Esophagus mucosa (tissue), 1 donor: Measurements from ENCODE around the gene DDX1. TPM values are rescaled to one million over a fixed set of nuclear protein-coding genes. Genes with fewer than 3 reads are reported as not detected.

Experiments used
- ATAC-seq: fragments of 200-7000 bp; cut with Tn5 transposase; one replicate; pipeline ENCODE4 v1.9.1; 2020
- total RNA-seq: library from RNA; stranded (reverse); gene quantifications from one replicate; pipeline ENCODE4 v1.2.4, GENCODE V29; 2023
- donor health status: DM: yes; HTN: yes; CAD: no.

Gene DDX1
- total RNA-seq, 1 donor from 2014 or later, result 63.5 TPM

DNA sequence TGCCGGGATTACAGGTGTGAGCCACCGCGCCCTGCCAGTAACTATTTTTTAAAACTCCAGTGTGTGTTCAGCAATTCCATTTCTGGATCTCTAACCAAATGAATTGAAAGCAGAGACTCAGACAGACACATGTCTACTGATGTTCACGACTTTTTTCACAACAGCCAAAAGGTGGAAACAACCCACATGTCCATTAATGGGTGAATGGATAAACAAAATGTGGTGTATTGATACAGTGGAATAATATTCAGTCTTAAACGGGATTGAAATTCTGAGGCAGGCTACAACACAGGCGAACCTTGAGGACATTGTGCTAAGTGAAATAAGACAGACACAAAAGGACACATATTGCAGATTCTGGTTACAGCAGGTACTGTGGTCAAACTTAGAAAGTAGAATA lies 55.0 kb downstream of the DDX1 start:
- no peak for ATAC-seq

DNA sequence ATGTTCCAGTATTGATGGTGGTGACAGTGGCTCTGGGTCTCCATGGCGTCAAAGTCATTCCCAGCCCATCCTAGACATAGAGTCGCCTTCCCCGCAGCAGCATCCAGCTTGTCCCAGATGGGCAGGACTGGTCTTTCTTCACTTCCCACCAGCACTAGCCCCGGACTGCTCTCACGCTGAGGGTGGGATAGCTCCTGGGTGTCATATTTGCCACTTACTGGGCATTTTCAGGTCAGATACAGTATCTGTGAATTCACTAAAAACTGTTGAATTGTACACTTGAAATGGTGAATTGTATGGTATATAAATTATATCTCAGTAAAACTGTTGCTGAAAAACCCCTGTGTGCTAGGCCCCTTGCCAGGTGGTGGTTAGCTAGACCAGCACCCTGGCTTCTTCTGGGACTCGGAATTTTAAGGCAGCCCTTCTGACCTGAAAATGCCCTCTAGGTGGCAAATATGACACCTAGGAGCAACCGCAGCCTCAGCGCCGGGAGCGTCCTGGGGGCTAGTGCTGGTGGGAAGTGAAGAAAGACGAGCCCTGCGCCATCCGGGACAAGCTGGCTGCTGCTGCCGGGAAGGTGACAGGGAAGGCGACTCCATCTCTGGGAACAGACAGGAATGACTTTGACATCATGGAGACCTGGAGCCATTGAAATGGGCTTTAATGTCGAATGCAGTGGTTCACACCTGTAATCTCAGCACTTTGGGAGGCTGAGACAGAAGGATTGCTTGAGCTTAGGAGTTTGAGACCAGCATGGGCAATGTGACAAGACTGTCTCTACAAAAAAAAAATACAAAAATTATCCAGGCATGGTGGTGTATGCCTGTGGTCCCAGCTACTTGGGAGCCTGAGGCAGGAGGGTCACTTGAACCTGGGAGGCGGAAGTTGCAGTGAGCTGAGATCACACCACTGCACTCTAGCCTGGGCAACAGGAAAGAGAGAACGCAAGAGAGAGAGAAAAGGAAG lies 56.2 kb downstream of the DDX1 start:
- ATAC-seq, result no peak

DNA sequence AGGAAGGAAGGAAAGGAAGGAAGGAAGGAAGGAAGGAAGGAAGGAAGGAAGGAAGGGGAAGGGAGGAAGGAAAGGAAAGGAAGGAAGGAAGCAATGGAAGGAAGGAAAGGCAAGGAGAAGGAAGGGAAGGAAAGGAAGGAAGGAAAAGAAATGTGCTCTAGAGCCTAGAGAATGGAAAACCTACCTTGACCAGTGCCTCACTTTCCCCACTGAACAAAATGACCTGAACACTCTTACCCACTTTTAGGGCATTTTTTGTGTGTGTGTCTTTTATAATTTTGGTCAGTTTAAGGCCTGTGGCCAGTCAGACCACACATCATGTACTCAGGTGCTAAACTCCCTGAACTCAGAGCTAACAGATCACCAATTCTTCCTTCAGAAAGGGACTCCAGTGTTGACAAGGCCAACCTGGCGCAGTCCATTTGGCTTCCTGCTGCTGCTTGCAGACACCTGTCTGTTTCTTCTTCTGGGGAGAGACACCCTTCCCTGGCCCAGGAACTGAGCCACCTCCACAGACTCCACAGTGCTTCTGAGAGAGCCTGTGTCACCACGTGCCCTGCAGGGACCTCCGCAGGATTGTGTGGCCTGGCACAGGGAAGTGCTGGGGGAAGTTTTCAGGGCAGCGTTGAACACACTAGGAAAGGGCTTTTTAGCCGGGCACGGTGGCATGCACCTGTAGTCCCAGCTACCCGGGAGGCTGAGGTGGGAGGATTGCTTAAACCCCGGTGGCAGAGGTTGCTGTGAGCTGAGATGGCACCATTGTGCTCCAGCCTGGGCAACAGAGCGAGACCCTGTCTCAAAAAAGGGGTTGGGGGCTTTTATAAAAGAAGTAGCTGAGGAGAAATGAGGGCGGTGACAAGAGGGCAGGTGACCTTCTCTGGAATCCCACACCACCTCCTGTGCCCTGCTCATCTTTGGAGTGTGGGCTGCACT lies 57.2 kb downstream of the DDX1 start:
- ATAC-seq, result no peak

DNA sequence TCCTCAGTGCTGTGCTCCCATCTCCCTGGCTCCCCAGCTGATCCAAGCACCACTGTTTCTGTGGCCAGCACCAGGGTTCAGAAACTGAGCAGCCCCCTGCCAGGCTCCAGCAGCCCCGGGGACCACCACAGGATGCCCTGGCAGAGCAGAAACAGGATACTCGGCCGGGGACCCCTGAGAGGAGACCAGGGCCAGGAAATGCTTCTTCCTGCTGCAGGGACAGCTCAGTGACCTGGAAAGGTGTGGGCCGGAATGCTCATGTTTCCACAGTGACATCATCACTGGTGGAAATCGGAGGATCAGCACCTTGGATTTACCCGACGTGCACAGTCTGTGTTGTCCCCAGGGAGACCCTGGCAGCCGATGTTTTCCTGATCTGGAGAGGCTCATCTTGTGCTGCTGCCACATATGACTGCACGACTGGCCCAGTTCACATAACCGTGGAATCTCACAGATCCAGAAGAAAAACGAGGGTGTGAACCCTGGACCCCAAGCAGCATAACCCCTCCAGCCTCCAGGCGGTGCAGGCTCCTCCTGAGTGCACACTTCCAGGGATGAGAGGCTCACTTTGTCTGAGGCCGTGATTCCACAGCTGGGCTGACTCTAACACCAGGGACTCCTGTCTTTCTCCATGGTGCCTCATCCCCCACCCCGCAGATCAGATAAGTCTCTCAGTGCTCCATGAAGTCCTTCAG lies 58.0 kb downstream of the DDX1 start:
- no peak for ATAC-seq

DNA sequence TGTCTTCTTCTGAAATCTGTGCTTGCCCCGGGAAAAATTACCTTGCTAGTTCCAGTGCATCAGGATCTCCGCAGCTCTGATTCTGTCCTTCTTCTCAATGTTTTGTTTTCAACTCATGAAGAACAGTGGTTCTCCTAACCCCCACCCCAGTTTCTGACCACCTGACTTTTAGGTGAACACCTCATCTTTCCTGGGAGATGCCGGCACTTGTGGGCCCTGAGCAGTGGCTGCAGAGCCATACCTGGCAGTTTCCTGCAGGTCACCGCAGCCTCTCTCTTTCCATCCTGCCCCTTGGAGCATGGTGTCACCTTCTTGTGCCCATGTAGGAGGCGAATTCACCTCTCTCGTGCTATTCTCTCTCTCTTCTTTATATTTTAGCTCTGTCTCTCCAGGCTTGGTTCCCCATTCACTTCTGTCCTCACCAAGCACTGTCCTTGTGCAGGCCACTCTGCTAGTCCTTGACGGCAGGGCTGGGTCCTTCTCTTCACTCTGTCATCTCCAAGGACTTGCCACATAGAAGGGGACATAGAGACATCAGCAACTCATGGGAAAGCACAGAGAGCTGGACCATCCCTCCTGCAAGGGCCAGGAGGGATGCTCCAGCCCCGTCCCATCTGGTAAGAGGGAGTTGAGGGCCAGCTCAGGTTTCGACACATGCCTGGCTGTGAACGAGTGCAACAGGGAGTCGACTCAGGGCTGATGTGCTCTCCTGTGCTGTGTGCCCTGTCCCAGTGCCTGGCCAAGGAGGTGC lies 59.1 kb downstream of the DDX1 start:
- ATAC-seq, result no peak

DNA sequence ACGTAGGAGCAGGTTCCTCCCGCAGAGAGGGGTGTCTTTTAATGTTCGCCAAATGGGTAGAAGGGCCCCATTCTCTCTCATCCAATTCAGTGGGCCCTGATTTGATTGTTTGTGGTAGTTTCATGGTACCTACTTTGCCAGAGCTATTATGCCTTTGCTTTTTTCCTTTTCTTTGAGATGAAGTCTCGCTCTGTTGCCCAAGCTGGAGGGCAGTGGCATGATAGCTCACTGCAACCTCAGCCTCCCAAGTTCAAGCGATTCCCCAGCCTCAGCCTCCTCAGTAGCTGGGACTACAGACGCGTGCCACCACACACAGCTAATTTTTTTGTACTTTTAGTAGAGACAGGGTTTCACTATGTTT lies 59.7 kb downstream of the DDX1 start:
- ATAC-seq, result no peak

DNA sequence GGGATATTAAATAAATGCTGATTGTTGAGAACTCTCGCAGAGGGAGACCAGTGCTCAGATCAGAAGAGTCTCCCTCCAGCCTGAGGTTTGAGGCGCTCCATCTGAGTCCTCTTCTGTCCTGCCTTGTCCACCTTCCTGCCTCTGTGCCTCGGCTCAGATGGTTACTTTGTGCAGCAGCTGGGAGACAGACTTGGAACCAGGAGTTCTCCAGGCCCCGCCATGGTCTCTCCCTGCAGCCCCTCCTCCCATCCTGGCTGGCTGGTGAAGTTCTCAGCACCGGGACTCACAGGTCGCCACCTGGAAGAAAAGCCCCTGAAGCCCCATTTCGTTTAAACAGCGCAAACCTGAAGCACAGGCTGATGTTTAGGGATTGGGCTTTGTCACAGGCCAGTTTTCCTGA lies 60.6 kb downstream of the DDX1 start:
- ATAC-seq, result no peak

DNA sequence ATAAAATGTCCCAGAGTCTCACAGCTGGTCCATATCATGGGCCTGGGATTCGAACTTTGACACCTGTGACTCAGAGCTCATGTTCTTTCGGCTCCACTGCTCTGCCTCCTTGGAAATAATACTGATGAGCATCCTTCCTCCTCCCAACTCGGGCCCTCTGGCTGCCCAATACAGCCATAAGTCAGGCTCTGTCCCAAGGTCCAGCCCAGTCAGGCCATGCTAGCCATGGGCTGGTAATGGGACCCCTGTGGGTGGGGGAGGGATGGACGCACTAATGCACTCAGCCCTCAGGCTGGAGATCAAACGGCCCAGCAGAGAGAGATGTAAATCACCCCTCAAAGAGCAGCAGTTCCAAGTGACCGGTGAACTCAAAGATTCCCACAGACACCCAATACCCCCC lies 61.1 kb downstream of the DDX1 start:
- no peak for ATAC-seq

DNA sequence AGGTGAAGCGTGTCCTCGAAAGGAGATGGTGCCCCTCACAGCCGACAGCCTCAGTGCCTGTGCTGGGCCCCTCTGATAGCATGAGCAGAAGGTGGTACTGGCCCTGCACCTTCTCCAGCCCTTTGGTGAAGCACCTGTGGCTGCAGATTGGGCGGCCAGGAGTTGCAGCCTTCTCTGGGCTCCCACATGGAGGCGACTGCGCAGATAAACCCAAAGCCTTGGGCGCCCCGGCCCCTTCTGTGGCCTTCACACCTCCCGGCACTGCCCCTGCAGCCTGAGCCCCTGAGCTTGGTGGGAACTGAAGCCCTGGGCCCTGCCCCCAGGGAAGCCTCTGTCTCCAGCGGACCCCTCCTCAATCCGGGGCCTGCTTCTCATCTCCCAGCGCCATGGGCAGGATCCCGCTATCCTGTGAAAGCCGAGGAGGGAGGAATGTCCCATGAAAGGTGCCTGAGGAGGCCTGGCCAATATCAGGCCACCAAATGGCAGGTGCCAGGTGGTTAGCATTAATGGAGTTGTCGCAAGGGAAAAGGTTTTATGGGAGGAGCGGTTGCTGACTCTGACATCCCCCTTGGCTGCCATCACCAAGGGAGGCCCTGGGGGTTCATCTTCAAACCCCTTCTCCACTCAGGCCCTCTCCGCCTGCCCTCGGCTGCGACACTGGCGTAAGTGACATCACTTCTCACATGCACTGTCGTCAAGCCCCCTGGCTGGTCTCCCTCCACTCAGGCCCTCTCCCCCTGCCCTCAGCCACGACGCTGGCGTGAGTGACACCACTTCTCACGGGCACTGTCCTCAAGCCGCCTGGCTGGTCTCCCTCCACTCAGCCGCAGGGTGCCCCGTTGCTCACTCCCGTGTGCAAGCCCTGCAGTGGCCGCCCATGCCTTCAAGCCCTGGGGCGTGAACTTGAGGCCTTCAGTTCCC lies 62.4 kb downstream of the DDX1 start:
- ATAC-seq, result no peak

DNA sequence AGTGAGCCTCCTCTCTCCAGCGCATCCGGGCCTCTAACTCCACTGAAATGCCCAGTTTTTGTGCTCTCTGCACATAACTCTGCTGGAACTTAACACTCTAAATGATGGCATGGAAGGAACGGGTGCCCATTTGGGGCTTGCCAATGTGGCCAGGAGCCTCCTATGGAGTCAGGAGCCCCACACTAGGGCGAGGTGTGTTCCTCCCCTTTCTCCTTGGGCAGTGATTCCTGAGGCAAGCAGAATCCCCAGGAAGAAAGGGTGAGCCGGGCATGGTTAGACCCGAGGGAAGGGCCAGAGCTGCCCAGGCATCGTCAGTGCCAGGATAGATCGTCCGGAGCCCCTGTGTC lies 63.0 kb downstream of the DDX1 start:
- no peak for ATAC-seq

DNA sequence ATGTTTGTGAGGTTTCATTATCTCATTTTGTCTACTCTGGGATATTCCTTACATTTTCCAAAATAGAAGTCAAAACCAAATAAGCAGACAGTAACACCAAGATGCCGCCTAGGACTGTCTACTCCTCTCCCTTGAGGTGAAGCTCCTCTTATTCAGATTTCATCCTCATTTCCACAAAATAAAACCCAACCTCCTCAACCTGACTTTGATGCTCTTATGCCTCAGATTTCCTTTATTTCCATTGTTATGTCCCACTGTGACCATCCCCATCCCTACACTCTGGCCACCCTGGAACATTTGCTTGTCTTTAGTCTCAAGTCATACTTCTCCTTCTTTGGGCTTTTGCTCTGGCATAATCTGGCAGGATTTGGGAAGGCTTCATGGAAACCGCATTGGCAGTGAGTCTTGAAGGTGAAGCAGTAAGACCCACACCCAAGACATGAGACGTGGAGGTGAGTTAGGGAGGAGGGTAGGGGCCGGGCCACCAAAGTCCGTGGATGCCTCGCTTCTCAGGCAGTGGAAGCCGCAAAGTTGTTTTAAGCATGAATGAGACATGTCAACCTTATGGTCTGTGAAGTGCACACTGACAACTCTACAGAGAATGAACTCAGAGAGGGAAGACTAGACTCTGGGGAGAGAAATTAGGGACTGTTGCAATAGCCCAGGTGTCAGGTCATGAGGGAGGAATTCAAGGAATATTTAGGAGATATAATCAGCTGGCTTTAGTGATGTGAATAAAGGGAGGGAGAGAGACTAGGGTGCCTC lies 63.6 kb downstream of the DDX1 start:
- ATAC-seq, result no peak

DNA sequence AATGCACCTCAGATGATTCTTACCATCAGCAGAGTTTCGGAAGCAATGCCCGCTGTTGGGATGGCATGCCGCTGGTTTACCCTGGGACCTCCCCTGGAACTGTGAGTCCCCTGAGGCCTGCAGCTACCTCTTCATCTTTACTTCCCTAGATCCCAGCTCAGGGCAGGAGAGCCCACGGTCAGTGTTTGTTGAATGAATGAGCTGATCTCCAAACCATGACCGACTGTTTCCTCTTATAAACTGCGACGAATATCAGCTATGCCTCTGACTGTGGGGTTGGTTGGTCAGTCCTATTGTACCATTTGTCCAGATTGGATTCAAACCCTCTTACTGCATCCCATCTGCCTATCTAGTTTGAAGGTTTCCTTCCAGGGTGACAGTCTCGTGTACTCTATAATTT lies 64.4 kb downstream of the DDX1 start:
- ATAC-seq, result no peak

DNA sequence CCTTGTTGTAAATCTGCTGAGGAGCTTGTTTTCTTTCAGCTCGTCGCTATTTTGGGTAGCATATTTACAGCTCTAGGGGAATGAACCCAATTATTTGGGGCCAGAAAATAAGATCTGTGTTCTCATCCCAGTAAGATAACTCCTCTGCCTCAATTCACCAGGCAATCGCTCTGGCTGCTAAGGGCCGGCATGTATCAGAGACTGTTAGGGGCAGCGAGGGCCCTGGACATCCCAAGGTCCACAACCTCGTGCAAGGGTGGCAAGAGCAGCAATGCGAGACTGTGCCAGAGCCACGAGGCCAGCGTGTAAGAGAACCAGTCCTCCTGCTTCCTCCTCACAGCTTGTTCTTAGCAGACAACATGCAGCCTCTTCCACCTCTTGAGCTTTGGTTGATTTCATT lies 66.1 kb downstream of the DDX1 start:
- ATAC-seq, result no peak

DNA sequence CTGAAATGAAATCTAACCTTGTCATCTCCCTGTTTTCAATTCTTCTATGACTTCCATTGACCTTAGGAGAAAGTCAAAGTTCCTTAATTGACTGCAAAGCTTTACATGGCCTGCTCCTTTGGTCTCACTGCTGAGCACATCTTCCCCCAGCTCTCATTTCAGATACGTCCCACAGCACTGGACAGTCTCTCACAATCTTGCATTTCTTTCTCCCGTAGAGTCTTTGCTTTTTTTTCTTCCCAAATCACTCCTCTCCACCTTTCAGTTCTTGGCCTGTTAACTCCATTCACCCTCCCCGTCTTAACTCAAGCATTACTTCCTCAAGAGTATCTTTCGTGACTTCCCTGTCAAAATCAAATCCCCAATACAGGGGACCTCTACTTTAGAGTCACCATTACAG lies 67.2 kb downstream of the DDX1 start:
- ATAC-seq, result no peak

DNA sequence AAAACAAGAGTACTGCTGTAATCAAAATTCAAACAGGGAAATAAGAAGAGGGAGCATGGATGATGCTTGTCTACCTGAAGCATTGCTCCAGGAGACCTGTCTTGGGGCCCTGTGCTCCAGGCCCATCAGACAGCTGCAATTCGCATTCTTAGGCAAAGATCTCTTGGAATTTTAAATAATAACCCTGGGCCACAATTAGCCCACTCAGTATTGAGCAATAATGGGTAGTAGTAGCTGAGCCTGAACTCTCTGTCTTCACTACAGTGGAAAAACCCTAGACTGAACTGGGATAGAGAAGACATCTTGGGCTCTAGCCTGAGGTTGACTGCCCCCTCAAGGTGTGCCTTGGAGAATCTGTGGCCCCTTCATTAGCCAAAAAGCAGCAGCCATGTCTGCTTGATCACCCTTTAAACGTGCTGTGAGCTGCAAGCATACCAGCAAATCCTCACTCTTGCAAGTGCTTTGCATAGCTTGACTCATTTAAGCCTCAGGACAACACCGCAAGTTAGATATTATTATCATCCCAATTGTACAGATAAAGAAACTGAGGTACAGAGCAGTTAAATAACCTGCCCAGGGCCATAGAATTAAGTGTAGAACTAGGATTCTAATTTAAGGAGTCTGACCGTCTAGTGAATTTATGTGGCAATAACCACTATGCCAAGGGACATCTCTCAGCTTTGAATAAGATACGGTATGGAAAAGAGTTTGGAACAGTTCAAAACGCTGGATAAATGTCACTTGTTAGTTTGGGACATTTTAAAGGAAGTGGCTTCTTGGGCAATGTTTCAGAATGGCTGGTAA lies 69.0 kb downstream of the DDX1 start:
- no peak for ATAC-seq

DNA sequence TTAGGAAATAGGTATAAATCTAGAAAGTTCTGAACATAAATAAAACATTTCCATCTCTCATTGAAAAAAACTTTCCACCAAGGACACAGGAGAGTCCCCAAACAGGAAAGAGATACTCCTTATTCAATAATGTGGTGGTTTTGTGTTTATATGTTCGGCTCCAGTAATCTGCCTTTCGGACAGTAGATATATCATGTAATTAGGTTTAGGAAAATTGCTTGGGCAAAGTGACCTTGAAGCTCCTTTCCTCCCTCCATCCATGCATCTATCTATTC lies 69.6 kb downstream of the DDX1 start:
- no peak for ATAC-seq

DNA sequence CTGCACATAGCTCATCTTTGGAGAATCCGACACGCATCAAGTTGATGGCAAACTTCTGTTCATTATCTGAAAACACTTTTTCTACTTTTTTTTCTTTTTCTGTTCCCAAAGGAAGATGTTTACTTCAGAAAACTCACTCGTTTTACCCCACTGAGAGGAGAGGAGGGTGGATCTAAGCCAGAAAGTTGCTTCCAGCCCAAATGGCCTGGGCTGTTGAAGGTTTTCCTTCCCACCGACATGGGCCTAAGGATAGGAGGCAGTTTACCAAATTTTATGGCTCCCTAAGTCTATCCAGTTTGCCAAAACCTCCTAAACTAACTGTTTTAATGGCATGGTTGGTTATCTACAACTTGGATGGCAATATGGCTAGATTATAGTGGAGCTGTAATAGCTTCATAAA lies 70.4 kb downstream of the DDX1 start:
- no peak for ATAC-seq

DNA sequence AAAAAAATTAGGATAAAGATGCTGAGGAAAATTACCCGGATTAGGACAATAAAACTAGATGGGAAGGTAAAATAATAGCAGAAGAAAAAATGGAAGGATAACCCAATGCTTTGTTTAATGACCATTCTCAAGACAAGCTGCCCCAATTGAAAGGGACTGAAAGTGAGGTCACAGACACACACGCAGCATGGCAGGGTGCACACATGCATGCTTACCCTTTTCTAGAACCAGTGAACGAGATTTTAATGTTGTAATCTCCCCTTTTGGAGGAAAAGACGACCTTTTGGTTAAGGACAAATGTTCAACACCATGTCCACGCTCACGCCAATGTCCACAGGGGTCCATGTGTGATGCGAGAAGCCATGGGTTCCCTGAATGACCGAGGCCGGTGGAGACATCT lies 70.9 kb downstream of the DDX1 start:
- ATAC-seq, result no peak

DNA sequence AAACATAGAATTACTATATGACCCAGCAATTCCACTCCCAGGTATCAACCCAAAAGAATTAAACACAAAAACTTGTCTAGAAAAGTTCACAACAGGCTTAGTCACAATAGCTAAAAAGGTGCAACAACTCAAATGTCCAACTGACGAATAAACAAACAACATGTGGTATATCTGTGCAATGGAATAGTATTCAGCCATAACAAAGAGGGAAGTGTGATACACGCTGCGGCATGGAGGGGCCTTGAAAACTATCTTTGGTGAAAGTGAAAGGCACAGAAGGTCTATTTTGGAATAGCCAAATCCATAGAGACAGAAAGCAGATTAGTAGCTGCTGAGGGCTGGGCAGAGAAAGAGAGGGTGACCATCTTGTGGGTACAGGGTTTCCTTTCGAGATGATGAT lies 72.1 kb downstream of the DDX1 start:
- ATAC-seq, result no peak
